Measurements from ENCODE around the gene HGFAC.

HGFAC gene

DNA sequence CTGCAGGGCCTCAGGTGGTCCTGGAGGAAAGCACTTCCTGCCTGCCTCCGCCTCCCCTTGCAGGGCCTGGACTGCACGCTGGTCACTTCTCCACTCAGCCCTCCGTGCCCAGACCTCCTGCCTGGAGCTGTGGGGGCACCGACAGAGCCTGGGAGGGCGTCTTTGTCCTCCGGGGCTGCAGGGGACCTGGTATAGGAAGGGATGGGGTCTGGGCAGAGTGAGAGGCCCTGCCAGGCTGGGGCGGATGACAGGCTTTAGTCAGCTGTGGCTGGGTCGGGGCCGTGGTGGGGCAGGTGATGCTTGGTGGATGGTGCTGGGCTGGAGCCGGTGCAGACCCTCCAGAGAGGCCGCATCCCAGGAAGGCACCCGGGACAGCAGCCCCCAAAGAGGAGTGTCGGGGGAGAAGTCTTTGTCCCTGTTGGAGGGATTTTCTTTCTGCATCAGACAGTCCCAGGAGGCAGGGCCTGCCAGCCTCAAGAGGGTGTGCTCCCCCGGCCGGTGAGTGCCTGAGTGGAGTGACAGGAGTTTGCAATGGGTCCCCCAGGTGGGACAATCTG is 22.7 kb downstream of the HGFAC start:
- TF ChIP-seq GATA3 (IDR thresholded peaks at IDR 0.05; ENCODE audit: low read depth, low read length) = no peak
- TF ChIP-seq GATA2 (IDR thresholded peaks at IDR 0.05; ENCODE audit: low read depth, low read length) = no peak

GRCh38 chr4:3464911-3465697 is 23.3 kb downstream of the HGFAC start:
- no peak for TF ChIP-seq GATA2 (IDR thresholded peaks at IDR 0.05; ENCODE audit: low read depth, low read length)
- no peak for TF ChIP-seq GATA3 (IDR thresholded peaks at IDR 0.05; ENCODE audit: low read depth, low read length)

GRCh38 chr4:3465698-3466671 is 24.2 kb downstream of the HGFAC start:
- TF ChIP-seq GATA3 (IDR thresholded peaks at IDR 0.05; ENCODE audit: low read depth, low read length) = no peak
- no peak for TF ChIP-seq GATA2 (IDR thresholded peaks at IDR 0.05; ENCODE audit: low read depth, low read length)

DNA sequence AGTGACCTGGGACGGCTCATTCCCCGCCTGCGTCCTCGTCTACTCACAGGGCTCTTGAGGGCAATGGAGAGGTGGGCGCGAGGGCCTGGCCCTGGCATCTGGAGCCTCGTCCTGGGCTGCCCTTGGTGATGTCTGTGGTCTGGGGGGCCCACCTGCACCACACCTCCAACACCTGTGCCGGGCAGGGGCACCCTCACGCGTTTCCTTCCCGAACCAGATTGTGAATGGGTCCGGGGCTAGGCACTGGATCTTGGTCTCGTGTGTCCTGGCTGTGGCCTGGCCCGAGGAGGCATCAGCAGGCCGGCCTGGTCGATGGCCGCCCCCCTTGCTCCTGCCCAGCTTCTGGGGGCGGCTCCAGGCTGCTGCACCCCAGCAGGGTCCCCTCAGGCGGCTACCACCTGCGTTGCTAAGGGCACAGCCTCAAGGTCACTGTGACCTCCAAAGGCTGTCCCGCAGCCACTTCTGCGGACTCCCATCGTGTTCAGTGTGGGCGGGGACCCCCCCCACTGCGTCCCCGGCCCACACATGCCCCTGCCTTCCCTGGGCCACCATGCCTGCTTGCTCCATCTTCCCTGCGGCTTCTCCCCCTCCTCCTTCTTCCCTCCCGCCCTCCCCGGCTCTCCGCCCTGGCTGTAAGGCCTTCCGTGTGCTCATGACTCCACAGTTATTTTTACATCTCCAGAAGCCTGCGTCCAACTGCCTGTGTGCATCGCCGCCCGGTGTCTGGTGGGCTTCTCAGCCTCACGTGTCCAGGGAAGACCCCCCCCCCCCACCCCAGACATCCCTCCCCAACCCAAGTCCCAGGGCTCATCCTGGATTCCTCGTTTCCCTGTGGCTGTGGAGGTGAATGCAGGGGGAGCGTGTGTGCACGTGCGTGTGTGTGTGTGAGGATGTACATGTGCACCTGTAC is 25.2 kb downstream of the HGFAC start:
- TF ChIP-seq GATA2 (IDR thresholded peaks at IDR 0.05; ENCODE audit: low read depth, low read length) = no peak
- TF ChIP-seq GATA3 (IDR thresholded peaks at IDR 0.05; ENCODE audit: low read depth, low read length) = no peak

- no peak for TF ChIP-seq GATA2 (IDR thresholded peaks at IDR 0.05; ENCODE audit: low read depth, low read length)
- TF ChIP-seq GATA3 (IDR thresholded peaks at IDR 0.05; ENCODE audit: low read depth, low read length) = no peak
These were observed 25.8 kb downstream of the HGFAC start for GRCh38 chr4:3467601-3468031.

GRCh38 chr4:3468154-3468553 is 26.4 kb downstream of the HGFAC start:
- TF ChIP-seq GATA3 (IDR thresholded peaks at IDR 0.05; ENCODE audit: low read depth, low read length) = no peak
- no peak for TF ChIP-seq GATA2 (IDR thresholded peaks at IDR 0.05; ENCODE audit: low read depth, low read length)

DNA sequence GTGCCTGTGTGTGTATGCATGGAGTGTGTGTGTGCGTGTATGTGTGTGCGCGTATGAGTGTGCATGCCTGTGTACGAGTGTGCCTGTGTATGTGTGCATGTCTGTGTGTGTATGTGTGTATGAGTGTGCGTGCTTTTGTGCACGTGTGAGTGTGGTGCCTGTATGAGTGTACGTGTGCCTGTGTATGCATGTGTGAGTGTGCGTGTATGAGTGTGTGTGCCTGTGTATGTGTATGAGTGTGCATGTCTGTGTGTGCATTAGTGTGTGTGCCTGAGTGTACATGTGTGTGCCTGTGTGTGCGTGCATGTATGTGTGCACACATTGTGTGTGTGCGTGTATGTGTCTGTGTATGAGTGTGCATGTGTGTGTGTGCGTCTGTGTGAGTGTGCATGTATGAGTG is 27.0 kb downstream of the HGFAC start:
- TF ChIP-seq GATA2 (IDR thresholded peaks at IDR 0.05; ENCODE audit: low read depth, low read length) = no peak
- no peak for TF ChIP-seq GATA3 (IDR thresholded peaks at IDR 0.05; ENCODE audit: low read depth, low read length)

- TF ChIP-seq GATA2 (IDR thresholded peaks at IDR 0.05; ENCODE audit: low read depth, low read length) (no peak), GATA3 (IDR thresholded peaks at IDR 0.05; ENCODE audit: low read depth, low read length) (no peak)
These were observed 27.8 kb downstream of the HGFAC start for GRCh38 chr4:3469386-3470243.

DNA sequence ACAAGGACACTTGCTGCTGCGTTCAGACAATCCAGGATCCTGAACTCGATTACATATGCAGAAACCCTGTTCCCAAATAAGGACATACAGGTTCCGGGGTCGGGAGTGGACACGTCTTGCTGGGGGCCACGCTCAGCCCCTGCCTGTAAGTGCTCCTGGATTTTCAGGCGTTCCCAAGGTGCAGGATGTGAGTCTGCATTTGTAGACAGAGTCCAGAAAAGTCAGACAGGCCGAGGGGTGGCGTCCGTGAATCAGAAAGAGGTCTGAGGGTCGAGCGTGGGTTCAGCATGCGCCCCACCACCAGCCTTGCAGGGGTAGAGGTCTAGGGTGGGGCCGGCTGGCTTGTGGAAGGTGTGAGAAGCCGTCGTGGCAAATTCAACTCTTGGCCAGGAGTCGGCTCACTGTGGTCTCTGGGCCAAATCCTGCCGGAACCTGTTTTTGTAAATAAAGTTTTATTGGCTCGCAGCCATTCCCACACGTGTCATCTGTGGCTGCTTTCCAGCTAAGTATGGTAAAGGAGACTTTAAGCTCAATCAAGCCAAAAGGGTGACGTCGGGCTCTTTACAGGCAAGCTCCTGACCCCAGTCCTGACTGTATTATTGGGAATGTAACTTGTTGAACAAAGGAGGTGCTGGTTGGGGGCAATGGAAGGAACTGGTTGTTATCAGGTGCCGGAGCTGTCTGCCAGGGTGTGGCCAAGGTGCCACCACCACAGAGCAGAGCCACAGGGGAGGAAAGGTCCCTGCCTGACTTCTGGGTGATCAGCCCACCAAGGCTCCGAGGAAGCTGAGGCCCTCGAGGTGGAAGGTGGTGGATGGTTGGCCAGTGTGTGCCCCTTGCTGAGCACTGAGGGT is 28.7 kb downstream of the HGFAC start:
- TF ChIP-seq GATA2 (IDR thresholded peaks at IDR 0.05; ENCODE audit: low read depth, low read length) (no peak), GATA3 (IDR thresholded peaks at IDR 0.05; ENCODE audit: low read depth, low read length) (no peak)

DNA sequence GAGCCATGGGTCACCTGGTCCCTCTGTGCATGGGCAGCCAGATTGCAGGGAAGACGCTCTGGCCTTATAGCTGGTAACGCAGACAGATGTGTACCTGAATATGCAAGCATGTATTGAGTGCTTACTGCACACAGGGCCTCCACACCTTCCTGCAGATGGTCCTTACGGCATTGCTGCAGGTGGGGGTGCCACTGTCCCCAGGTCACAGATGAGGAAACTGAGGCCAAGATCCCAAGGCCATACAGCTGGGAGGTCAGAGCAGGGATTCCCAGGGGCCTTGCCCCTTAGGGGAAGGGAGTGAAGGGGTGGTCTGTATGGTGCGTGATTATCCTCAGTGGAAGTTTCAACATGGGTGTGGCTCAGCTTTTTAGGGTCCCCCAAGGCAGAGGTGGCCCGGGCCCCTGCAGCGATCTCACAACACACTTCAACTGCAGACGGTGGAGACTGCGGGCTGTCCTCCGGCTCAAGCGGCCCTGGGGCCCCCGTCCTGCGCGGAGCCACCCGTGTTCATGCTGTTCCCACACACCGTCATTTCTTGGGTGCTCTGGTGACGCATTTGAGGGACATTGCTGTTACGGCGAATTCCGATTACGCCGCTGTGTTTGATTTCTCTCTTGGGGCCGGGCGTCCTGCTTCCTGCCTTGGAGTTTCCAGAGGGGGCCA is 29.5 kb downstream of the HGFAC start:
- TF ChIP-seq GATA3 (IDR thresholded peaks at IDR 0.05; ENCODE audit: low read depth, low read length) (no peak), GATA2 (IDR thresholded peaks at IDR 0.05; ENCODE audit: low read depth, low read length) (no peak)

DNA sequence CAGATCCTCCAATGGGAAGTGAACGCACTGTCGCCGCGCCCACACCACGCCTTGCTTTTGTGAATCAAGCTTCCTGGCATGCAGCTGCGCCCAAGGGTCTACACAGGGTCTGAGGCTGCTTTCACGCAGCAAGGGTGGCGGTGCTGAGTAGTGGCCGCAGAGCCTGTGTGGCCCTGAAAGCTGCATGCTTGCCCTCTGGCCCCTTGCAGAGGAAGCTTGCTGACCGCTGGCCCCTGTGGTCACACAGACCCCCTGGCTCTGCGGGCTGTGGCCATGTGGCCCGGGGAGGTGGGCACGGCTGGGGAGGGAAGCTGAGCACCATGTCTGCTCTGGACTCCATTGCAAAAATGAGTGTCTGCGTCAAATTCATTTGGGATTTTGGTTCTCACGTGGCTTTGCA is 30.1 kb downstream of the HGFAC start:
- TF ChIP-seq GATA3 (IDR thresholded peaks at IDR 0.05; ENCODE audit: low read depth, low read length) (no peak), GATA2 (IDR thresholded peaks at IDR 0.05; ENCODE audit: low read depth, low read length) (no peak)
